ENCODE measurements around the gene QRFP. TPM values are rescaled to one million over a fixed set of nuclear protein-coding genes. Genes with fewer than 3 reads are reported as not detected.
"Not testable (repeated sequence)": the region's sequence is repeated elsewhere in the genome, so short reads cannot be mapped to it uniquely, and the experiment has no call there.

The QRFP gene
- total RNA-seq, 1 donor from 2014 or later: not detected

DNA sequence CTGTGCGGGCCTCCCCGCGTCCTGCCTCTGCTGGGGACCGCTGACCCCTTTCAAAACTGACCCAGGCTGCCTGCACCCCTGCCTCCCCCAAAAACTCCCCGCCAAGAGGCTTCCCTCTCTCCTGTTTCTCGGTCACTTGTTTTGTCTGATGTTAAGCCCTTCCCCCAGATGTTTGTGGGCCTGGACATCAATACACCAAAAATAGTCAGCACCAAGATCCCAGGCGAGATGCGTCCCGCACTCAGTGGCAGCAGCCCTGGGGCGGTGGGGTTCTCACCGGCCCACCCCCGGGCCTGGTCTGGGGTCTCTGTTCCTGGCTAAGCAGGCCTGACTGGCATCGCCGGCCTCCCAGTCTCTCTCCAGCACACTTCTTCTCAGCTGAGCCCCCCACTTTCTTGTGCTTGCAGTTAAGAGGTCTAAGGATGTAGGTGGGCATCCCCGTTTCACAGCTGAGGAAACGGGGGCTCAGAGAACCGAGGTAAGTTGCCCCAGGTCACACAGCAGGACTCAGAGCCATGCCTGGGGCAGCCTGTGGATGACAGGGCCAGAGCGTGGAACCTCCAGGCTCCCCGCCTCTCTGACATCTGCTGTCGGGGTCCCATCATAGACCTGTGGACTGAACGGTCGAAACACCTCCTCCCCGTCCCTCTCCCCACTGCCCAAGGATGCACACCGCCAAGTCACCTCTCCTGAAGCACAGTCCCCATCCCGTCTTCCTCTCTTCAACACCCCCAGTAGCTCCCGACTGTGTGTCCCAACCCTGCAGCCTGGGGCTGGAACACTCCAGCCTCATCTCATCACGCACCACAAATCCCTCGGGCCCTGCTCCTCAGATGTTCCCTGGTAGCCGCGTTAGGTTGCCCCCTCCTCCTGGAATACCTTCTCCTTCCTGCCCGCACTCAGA, 25.6 kb upstream of the QRFP start:
- intact Hi-C loops (cut with micrococcal nuclease): no loop called here
- DNase-seq: no peak
- ATAC-seq: no peak

DNA sequence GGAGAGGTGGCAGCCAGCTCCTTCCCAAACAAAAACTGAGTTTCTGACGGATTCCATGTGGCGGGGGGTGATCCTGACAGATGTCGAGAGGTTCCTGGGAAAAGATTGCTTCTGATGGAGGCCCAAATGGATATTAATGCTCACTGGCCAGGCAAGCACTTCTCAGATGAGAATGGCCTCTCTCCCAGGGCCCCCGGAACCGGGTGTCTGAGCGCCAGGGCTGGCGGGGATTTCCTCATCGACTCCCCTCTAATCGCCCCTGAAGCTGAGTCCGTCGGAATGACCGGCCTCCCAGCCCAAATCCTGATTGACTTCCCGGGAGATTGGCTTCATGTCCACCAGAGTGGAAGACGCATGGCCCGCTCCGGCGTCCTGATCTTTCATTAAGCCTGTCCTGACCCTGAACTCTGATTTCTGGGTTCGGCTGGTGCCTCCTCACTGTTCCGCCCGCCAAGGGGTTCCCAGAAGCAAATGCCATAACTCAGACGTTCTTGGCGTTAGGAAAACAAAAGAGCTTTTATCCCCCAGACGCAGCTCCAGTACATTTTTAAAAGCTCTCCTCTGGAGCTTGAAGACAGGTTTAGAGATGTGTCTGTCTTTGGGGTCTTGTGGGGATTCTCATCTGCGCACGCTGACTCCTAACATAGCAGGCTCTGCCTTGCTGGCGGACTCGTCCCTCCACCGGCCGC, 24.8 kb upstream of the QRFP start:
- ATAC-seq (no peak), DNase-seq (no peak)
- intact Hi-C loops (cut with micrococcal nuclease): no loop called here

DNA sequence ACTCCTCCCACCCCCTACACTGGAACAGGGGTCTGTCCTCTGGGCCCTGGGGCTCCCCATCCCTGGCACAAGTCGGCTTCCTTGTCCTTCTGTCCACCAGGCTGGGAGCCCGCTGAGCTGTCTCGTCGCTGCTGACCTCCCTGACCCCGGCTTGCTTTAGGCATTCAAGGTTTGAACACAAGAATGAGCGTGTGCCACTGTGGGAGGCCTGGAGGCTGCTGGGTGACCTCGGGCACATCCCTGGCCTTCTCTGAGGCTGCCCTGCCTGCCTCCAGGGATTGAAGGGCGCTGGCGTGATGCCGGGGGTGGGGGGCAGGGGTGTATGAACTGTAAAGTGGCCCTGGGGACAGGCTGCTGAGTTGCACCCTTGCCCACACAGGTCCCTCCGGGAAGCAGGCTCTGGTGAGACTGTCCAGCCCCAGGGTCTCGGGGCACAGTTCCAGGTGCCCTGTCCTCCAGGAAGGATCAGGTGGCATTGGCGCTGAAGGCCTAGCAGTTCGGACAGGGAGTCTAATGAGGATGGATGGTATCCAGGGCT, 24.2 kb upstream of the QRFP start:
- ATAC-seq: no peak
- intact Hi-C loops (cut with micrococcal nuclease): no loop called here

DNA sequence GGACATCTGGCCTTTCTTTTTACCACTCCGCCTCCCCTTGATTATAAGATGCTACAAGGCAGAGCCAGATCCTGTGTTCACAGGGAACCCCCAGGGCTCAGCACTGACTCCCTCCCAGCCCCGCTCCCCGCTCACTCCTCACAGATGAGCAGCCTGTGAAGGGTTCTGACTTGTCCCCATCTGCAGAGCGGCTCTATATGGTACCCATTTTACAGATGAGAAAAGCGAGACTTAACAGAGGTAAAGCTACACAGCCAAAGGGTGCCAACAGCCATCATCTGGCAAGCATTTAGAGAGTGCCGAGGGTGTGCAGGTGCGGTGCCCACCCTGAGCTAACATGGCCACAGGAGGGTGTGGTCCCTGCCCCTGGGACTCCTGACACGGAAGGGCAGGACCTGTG, 23.6 kb upstream of the QRFP start:
- no peak for DNase-seq
- no peak for ATAC-seq
- intact Hi-C loops (cut with micrococcal nuclease): no loop called here

More for the DNA sequence above, 24.2 kb upstream of the QRFP start:
- no peak for DNase-seq

DNA sequence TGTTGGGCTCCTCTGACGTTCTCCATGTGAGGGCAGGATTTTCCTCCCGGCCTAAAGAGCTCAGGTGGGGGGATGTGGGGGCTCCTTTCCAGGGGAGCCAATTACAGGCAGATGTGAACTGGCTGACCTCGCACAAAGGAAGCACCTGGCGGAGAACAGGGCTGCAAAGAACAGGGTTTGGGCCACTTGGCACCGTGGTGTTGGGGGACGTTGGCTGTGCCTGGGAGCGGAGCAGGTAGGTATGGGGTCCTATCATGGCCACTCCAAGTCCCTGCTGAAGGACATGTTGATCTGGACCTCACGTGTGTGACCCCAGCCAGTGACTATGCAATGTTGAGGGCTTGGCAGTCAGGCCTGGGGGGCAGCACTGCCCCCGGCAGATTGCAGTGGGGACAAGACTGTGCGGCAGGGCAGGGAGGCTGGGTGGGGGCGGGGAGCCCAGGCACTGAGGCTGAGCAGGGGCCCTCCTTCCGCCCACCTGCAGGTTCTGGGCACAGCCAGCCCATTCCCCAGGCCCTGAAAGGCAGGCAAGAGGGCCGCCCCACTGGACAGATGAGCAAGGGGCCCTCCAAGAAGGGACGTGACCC, 23.0 kb upstream of the QRFP start:
- intact Hi-C loops (cut with micrococcal nuclease): no loop called here
- no peak for ATAC-seq

DNA sequence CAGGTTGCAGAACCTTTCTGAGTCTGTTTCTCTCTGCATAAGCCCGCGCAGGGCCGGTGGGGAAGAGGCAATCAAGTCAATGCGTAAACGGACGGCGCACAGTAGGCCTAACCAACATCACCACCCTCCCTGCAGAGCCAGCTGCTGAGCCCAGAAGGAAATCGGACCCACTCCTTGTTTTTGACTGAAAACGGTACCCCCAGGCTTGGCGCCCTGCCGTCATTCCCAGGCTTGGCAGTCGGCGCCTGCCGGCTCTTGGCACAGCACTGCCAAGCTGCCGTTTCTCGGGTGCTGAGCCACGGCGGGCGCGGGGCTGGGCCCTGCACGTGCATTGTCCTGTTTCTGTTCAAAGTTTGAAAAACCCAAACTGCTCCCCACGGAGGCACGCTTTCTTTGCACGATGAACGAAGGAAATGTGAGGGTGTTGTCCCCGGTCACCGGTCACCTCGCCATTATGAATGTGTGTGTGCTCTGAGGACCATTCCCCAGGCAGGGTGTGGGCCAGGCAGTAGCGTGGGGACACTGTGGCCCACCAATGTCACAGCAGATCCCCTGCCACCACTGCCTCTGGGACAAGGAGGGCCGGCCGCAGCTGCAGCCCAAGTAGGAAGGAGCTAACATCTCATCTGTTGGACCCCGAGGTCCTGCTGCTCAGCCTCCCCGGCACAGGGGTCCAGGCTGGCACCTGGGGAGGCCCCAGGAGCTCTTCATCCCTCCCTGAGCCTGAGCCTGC, 22.4 kb upstream of the QRFP start:
- DNase-seq: peak; percentile 60
- intact Hi-C loops (cut with micrococcal nuclease): no loop called here
- peak; percentile 67 for ATAC-seq

More for the DNA sequence above, 23.0 kb upstream of the QRFP start:
- DNase-seq: no peak

DNA sequence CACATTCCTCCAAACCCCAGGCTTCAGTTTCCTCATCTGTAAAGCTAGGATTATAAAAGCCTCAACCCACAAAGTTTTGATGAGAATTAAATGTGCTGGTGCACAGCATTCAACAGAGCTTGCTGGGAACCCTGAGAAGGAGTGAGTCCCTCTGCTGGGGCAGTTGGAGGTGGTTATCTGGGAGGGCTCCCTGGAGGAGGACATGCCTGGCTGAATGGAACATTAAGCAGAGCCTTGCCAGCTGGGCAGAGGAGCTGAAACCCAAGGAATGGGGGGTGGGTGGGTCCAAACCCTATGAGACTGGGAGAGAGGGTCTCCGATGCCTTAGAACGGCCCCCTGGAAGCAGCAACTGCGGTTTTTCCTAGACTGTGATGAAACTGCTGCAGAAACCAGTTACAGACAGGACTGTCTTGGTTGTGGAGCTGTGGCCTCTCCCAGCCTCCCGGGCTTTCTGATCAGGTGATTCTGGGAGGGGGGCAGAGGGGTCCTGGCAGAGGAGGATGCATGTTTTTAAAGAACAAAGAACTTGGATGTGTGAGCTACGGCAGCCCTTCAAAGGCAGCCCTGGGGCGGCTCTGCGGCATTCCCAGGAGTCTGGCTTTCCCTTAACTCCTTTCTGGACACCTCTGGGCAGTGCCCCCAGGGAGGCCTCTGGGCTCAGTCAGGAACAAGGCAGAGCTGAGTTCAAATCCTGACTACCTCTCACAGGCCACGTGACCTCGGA, 21.7 kb upstream of the QRFP start:
- ATAC-seq (no peak), DNase-seq (no peak)
- intact Hi-C loops (cut with micrococcal nuclease): no loop called here

DNA sequence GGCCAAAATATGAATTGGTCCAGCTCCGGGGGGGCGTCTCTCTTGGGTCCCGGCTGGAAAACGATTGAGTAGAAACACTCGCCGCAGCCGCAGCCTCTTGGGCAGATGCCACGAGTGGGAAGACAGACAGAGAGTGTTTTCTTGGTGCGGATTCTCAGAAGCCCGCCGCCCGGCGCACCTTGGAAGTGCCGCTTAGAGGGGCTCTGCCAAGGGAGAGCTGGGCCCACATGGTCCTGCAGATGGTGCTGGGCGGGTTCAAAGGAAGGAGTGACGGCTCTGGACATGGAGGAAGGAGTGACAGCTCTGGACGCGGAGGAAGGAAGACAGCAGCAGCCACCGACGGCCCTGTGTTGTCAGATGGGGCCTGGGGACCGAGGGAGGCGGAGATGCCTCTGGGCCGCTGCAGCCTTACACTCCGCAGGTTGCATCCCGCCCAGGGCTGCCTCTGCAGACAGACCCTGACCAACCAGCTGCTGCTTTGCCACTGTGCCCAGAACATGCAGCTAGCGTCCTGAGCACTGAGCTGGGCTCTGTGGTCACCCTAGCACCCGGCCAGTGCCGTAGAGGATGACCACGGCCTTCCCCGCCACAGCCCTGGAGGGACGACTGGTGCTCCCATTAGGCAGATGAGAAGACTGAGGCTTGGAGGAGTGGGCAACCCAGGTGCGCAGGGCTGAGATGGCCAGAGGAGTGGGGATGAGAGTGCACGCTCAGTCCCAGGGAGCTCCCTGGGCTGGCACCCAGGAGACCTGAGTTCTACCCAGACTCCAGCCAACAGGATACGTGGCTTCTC, 20.8 kb upstream of the QRFP start:
- no peak for DNase-seq
- intact Hi-C loops (cut with micrococcal nuclease): no loop called here

DNA sequence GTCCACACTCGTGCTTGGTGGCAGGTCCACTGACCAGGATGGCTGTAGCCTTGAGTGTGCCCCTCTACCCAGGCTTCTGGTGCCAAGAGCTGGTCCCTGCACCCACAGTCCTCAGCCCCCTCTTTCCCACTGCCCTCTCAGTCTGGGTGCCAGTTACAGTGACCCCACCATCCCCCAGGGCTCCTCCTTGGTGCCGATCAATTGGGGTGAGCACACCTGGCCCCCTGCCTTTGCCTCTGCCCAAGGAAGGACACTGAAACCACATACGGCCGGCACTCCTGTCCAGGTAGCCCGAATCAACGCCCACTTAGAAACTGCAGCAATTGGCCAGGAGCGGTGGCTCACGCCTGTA, 18.5 kb upstream of the QRFP start:
- ATAC-seq (no peak), DNase-seq (no peak)
- intact Hi-C loops (cut with micrococcal nuclease): no loop called here

More for the DNA sequence above, 20.8 kb upstream of the QRFP start:
- ATAC-seq: no peak

DNA sequence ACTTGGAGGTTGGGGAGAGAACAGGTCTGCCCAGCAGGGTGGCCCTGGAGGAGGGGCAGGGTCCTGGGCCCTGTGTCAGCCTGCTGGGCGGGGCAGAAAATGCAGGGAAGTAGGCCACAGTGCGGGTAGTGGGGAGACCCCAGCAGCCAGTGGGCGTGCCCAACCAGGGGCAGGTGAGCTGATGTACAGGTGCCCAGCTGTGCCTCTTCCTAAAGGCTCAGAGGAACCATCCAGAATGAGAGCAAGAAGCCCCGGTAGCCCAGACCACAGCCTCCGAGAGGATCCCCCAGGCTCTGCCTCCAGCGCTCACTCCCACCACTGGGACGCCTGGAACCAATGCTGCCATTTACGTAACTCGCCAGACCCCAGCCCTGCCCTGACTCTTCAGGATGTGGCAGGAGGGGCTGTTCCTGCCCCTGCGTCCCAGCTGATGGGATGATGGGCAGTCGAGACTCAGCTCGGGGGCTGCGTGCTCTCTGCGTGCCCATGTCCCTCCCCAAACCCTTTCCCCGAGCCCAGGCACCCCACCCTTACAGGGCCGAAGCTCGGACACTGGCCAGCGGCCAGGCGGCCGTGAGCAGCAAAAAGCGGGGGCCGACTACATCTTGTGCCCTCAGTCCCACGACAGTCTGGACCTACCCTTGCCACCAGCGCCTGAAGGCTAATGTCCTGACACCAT, 17.9 kb upstream of the QRFP start:
- ATAC-seq (no peak), DNase-seq (no peak)
- intact Hi-C loops (cut with micrococcal nuclease): no loop called here

DNA sequence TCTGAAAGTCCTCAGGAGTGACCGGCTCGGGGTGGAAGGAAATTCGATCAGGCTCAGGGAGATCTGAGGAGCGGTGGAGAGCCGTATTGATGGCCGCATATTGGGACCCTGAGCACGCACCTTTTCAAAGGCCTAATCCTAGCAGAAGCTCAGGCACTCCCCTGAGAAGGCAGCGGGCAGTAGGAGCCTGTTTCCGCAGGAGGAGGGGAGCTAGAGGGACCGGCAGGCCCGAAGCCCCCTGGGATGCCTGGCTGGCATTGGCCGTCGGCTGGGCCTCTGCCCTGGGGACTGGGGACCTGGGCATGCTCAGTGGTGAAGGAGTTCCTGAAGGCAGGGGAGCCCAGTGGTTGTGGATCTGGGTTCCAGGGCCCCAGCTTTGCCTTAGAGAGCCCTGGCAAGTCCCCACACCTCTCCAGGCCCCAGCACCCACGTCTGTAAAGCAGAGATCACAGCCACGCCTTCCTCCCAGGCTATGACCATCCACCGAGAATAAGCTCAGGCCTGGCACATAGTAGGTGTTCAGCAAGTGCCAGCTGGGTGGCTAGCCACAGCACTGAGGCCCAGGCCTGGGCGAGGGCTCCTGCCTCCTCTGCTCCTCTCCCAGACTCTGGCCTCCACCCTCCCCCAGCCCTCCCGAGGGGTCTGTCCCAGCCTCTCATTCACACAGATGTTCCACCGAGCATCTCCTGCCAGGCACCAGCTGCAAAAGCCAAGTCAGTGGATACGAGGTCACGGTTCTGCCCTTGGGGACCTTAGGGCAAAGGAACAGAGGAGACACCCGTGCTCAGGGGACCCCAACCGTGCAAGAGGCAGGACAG, 17.2 kb upstream of the QRFP start:
- DNase-seq: no peak
- intact Hi-C loops (cut with micrococcal nuclease): no loop called here
- ATAC-seq: no peak

DNA sequence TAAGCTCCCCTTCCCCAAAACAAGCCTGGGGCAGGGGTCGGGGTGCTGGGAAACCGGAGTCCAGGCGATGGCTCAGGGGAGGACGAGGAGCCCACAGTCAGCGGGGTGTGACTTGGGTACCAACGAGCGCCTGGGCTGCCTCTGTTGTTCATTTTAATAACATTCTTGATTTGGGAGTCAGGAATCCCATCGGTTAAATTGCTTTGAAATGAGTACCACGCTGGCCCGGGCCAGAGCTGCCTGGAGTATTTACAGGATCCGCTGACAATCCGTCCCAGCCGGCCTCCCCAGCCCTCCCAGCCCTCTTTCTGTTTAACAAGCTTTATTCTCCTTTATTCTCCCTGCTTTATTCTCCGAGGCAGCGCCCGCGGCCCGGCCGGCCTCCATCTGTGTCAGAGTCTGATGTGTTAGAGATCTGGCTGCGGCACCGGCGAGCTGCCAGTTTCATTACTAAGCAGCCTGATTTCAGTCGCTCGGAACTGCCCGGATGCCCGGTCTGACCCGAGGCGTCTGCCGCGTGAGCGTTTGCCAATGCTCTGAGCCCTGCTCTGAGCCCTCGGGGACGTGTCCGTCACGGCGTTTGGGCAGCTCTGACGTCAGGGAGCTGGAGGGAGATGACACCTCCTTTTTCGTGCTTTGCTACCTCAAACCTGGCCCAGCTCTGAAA, 16.5 kb upstream of the QRFP start:
- intact Hi-C loops (cut with micrococcal nuclease): no loop called here
- peak; percentile 44 for DNase-seq

DNA sequence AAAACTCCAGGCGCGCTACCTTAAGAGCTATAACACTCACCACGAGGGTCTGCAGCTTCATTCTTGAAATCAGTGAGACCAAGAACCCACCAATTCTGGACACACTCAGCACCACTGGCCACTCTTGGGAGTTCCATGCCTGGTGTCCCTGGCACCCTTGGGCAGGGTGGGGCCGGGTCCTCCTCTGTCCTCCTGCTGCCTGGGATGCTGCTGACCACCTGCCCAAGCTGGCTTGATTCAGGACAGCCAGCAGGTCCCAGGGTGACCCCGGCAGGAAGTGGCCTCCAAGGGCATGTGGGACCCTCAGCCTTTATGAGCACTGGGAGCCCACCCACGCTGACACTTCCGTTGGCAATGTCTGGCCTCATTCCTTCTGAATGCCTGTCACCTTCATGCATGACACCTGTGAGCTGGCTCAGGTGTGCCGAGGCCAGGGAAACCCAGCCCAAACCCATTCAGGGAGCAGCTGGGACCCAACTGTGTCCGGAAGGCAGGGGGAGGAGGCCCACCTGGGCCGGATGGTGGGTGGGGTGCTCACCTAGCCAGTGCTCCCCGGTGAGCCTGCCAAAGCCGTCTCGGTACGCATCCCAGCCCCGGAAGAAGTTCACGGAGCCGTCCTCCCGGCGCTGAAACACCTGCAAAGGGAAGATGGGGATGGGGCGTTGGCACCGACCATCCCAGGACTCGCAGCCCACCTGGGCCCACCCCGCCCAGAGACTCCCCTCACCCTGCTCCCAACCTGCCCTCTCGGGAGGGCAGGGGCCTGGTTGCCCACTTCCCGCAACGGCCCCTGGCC, 14.8 kb upstream of the QRFP start:
- no peak for DNase-seq
- no peak for ATAC-seq
- intact Hi-C loops (cut with micrococcal nuclease): no loop called here

More for the DNA sequence above, 16.5 kb upstream of the QRFP start:
- ATAC-seq: peak; percentile 27

DNA sequence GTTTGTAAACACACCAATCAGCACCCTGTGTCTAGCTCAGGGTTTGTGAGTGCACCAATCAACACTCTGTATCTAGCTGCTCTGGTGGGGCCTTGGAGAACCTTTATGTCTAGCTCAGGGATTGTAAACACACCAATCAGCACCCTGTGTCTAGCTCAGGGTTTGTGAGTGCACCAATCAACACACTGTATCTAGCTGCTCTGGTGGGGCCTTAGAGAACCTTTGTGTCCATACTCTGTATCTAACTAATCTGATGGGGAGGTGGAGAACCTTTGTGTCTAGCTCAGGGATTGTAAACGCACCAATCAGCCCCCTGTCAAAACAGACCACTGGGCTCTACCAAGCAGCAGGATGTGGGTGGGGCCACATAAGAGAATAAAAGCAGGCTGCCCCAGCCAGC, 14.1 kb upstream of the QRFP start:
- ATAC-seq; intact Hi-C loops (cut with micrococcal nuclease); DNase-seq: not testable (repeated sequence)

DNA sequence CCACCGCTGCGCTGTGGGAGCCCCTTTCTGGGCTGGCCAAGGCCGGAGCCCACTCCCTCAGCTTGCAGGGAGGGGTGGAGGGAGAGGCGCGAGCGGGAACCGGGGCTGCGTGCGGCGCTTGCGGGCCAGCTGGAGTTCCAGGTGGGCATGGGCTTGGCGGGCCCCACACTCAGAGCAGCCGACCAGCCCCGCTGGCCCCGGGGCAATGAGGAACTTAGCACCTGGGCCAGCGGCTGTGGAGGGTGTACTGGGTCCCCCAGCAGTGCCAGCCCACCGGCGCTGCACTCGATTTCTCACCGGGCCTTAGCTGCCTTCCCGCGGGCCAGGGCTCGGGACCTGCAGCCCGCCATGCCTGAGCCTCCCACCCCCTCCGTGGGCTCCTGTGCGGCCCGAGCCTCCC, 13.4 kb upstream of the QRFP start:
- ATAC-seq; intact Hi-C loops (cut with micrococcal nuclease); DNase-seq: not testable (repeated sequence)
